Measurements from ENCODE around the gene SMIM5. TPM values are rescaled to one million over a fixed set of nuclear protein-coding genes. Genes with fewer than 3 reads are reported as not detected.

SMIM5 gene
- total and polyA plus RNA-seq, 9 of the 15 experiments (the other 6 are each of a cell fraction or from before 2014, with no cell fraction given): 0.08 TPM; not detected in 8

DNA sequence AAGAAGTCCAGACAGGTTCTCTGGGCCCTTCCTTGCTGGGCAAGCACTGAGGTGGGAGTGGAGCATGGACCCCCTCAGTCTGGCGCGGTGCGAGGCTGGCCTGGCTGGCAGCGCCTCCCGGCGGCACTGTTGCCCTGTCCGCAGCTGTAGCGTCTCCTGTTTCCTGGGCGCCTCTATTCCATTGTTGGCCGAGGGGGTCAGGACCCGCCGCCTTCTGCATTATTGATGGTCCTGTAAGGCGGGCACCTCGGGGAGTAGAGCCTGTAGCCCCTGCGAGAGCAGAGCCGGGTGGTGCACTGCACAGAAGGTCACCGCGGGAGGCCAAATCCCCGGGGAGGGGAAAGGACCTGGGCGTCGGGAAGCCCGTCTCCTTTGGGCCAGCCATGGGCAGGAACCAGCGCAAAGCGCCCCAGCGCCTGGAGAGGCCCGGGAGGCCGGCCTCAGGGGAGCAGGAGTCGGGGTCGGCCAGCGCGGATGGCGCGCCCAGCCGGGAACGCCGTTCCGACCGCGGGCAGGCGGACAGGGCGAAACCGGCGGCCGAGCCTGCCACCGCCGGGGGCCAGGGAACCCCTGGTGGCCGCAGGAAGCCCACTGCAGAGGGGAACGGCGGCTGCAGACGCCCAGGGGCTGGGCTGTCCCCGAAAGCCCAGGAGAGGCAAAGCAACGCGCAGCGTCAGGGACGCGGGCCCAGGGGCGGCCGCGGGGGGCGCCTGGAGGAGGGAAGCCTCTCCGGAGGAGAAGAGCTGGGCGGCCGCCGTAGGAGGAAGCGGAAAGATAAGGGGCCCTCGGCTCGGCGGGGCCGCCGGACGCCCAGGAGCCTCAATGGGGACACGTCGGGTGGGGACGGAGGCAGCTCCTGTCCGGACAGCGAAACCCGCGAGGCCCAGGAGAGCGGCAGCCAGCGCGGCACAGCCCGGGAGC lies 45.3 kb upstream of the SMIM5 start, which contains the start of gene MYO15B (continued):
- TF ChIP-seq, protein P1, sequence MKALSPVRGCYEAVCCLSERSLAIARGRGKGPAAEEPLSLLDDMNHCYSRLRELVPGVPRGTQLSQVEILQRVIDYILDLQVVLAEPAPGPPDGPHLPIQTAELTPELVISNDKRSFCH (CRISPR knock-in tag; IDR thresholded peaks at IDR 0.05): no peak
- TF ChIP-seq, protein P1 (tag; IDR thresholded peaks at IDR 0.05): no peak
- TF ChIP-seq SAFB2 (IDR thresholded peaks at IDR 0.05; ENCODE audit: borderline replicate concordance, low read depth, low read length, severe bottlenecking): no peak
- peak in 1 of 3 experiments; percentile 16; a peak in 2 of 6 replicates for TF ChIP-seq CTCF (IDR thresholded peaks at IDR 0.05 in 2 of 3, conservative IDR thresholded peaks at IDR 0.05 in 1 of 3; ENCODE audit: insufficient read depth in 2 of 3, low read depth in 1 of 3, low read length in 3 of 3)

DNA sequence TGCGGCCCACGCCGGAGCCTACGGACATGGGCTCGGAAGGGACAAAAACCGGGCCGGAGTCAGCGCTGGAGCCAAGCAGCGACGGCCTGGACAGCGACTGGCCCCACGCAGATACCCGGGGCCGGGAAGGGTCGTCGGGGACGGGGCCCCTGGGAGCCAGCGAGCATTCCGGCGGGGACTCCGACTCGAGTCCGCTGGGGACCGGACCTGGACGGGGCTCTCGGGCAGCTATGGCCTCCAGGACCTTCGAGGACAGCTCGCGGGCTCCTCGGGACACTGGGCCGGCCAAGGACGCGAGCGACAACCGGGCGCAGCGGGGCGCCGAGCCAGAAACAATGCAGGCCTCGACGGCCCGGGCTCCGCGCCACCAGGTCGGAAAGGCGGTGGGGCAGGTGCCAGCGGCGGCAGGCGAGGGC lies 44.6 kb upstream of the SMIM5 start:
- peak overlapping the region; percentile 49; the same call in 1 of the 3 replicates for H3K27ac ChIP-seq (ENCODE audit: extremely low read depth, low read depth, low read length)
- no peaks in the 10 kb centered on the region for H3K9me1 ChIP-seq (ENCODE audit: control insufficient read depth, insufficient read depth, low read length)
- ChIA-PET CTCF (ENCODE audit: low intra/inter-chr PET ratio) (interaction anchor here (1.0 to 1.2 kb wide), 2 partner anchors 159 to 162 kb away, joined by 3 to 4 read pairs; no protein-coding TSS in a partner anchor), POLR2A (interaction anchor here (0.5 to 0.6 kb wide), 2 partner anchors 78 to 505 kb away, joined by 3 to 4 read pairs; no protein-coding TSS in a partner anchor)
- intact Hi-C loops (cut with micrococcal nuclease): loop anchor here (5.0 to 10.0 kb wide), 2 partner anchors 71 to 164 kb away; partner anchors contain the start of genes CASKIN2 and TSEN54
- peak overlapping the region; percentile 18; the same call in 1 of the 2 replicates for H3K4me2 ChIP-seq (ENCODE audit: insufficient read depth, low read length)
- H3K4me3 ChIP-seq: peak overlapping the region; percentile 53
- no peak for ATAC-seq
- no peak for FAIRE-seq
- no peaks in the 10 kb centered on the region for H4K20me1 ChIP-seq (replicated peaks; ENCODE audit: control insufficient read depth, insufficient read depth, low read length)
- 63% methylated on average over 36 of the region's 49 CpGs for WGBS (ENCODE audit: insufficient coverage, low coverage, missing lambda C conversion rate)
- H3K9ac ChIP-seq (ENCODE audit: insufficient read depth in 1 of 2, low read depth in 2 of 2, low read length in 2 of 2): peak overlapping the region; percentile 53 to 89; a peak in 3 of 4 replicates
- peaks cover 6 to 36% of the 10 kb centered on the region in 2 experiments; a peak in 3 of 5 replicates for H3K4me1 ChIP-seq (replicated peaks in 1 of 2; ENCODE audit: control insufficient read depth in 2 of 2, insufficient read depth in 2 of 2, low read length in 2 of 2)
- H3K36me3 ChIP-seq (ENCODE audit: control insufficient read depth, insufficient read depth, low read length): no peaks in the 10 kb centered on the region
- peaks cover 0 to 4% of the 10 kb centered on the region in 2 experiments; a peak in 1 of 5 replicates for H3K27me3 ChIP-seq (ENCODE audit: control insufficient read depth in 2 of 2, insufficient read depth in 2 of 2, low read length in 2 of 2)
- DNase-seq (ENCODE audit: extremely low read depth in 1 of 4, low spot score in 3 of 4): no peak
- no peaks in the 10 kb centered on the region for H3K9me3 ChIP-seq (replicated peaks; ENCODE audit: control insufficient read depth, insufficient read depth, low read depth, low read length)
- H2AFZ ChIP-seq (ENCODE audit: low read depth, low read length): peak overlapping the region; percentile 85
- in situ Hi-C loops (cut with MboI): no loop called here
- no peaks in the 10 kb centered on the region for H3K79me2 ChIP-seq (ENCODE audit: control insufficient read depth, insufficient read depth, low read length)
- no TSS peak for BruUV-seq (replicated peaks)
- TF ChIP-seq, protein P2, sequence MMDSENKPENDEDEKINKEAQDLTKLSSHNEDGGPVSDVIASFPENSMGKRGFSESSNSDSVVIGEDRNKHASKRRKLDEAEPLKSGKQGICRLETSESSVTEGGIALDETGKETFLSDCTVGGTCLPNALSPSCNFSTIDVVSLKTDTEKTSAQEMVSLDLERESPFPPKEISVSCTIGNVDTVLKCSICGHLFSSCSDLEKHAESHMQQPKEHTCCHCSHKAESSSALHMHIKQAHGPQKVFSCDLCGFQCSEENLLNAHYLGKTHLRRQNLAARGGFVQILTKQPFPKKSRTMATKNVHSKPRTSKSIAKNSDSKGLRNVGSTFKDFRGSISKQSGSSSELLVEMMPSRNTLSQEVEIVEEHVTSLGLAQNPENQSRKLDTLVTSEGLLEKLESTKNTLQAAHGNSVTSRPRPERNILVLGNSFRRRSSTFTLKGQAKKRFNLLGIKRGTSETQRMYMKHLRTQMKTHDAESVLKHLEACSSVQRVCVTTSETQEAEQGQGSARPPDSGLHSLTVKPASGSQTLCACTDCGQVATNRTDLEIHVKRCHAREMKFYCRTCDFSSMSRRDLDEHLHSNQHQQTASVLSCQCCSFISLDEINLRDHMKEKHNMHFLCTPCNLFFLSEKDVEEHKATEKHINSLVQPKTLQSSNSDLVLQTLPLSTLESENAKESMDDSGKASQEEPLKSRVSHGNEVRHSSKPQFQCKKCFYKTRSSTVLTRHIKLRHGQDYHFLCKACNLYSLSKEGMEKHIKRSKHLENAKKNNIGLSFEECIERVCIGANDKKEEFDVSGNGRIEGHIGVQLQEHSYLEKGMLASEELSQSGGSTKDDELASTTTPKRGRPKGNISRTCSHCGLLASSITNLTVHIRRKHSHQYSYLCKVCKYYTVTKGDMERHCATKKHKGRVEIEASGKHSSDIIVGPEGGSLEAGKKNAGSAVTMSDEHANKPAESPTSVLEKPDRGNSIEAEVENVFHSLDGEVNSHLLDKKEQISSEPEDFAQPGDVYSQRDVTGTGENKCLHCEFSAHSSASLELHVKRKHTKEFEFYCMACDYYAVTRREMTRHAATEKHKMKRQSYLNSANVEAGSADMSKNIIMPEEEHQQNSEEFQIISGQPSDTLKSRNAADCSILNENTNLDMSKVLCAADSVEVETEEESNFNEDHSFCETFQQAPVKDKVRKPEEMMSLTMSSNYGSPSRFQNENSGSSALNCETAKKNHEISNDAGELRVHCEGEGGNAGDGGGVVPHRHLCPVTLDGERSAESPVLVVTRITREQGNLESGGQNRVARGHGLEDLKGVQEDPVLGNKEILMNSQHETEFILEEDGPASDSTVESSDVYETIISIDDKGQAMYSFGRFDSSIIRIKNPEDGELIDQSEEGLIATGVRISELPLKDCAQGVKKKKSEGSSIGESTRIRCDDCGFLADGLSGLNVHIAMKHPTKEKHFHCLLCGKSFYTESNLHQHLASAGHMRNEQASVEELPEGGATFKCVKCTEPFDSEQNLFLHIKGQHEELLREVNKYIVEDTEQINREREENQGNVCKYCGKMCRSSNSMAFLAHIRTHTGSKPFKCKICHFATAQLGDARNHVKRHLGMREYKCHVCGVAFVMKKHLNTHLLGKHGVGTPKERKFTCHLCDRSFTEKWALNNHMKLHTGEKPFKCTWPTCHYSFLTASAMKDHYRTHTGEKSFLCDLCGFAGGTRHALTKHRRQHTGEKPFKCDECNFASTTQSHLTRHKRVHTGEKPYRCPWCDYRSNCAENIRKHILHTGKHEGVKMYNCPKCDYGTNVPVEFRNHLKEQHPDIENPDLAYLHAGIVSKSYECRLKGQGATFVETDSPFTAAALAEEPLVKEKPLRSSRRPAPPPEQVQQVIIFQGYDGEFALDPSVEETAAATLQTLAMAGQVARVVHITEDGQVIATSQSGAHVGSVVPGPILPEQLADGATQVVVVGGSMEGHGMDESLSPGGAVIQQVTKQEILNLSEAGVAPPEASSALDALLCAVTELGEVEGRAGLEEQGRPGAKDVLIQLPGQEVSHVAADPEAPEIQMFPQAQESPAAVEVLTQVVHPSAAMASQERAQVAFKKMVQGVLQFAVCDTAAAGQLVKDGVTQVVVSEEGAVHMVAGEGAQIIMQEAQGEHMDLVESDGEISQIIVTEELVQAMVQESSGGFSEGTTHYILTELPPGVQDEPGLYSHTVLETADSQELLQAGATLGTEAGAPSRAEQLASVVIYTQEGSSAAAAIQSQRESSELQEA (IDR thresholded peaks at IDR 0.05; ENCODE audit: low read depth): peak; percentile 16; the same call in 1 of the 2 replicates
- TF ChIP-seq CBX3 (IDR thresholded peaks at IDR 0.05; ENCODE audit: borderline replicate concordance in 1 of 2, low read length in 2 of 2): no peak
